Measurements from ENCODE around the gene ERC2. TPM values are rescaled to one million over a fixed set of nuclear protein-coding genes. Genes with fewer than 3 reads are reported as not detected.

Gene ERC2
- total RNA-seq, 2 donors from 2014 or later: 16.1 to 22.8 TPM

DNA sequence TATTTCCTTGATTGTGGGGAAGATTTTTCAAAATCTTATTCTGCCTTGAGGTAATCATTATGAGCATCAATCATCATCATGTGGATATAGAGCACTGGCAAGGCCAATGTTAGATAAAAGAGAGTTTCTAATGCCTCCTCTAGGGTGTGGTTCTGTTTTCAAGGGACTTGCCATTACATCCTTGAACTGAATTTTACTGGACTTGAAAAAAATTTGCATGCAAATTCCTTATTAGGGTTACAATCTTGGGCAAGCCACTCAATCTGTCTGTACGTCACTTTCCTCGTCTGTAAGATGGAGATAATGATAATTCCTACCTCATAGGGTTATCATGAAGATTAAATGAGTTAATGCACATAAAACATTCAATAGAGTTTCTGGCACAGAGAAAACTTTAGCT lies 825.0 kb downstream of the ERC2 start:
- DNase-seq: no peak
- no peak overlapping the region for H3K9ac ChIP-seq (ENCODE audit: extremely low read depth, low read length, poor library complexity, severe bottlenecking)
- H3K9me3 Mint-ChIP-seq: no peaks in the 10 kb centered on the region
- H3K36me3 Mint-ChIP-seq (ENCODE audit: low read depth): no peaks in the 10 kb centered on the region
- WGBS, 2 experiments (ENCODE audit: insufficient coverage in 1 of 2, insufficient read length in 1 of 2): 88% methylated on average over 2 of the region's 2 CpGs; no CpG with 5 or more reads in 1 of the 2 experiments
- H3K4me3 Mint-ChIP-seq: no peak overlapping the region
- H3K36me3 ChIP-seq (ENCODE audit: control insufficient read depth, insufficient read depth, low read length): no peaks in the 10 kb centered on the region
- TF ChIP-seq, protein P1, sequence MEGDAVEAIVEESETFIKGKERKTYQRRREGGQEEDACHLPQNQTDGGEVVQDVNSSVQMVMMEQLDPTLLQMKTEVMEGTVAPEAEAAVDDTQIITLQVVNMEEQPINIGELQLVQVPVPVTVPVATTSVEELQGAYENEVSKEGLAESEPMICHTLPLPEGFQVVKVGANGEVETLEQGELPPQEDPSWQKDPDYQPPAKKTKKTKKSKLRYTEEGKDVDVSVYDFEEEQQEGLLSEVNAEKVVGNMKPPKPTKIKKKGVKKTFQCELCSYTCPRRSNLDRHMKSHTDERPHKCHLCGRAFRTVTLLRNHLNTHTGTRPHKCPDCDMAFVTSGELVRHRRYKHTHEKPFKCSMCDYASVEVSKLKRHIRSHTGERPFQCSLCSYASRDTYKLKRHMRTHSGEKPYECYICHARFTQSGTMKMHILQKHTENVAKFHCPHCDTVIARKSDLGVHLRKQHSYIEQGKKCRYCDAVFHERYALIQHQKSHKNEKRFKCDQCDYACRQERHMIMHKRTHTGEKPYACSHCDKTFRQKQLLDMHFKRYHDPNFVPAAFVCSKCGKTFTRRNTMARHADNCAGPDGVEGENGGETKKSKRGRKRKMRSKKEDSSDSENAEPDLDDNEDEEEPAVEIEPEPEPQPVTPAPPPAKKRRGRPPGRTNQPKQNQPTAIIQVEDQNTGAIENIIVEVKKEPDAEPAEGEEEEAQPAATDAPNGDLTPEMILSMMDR (conservative IDR thresholded peaks at IDR 0.05): no peak
- H3K4me3 ChIP-seq (ENCODE audit: low read length): no peak overlapping the region
- peaks cover 23% of the 10 kb centered on the region for H3K27me3 Mint-ChIP-seq (ENCODE audit: insufficient read depth)
- H3K27me3 ChIP-seq (ENCODE audit: control insufficient read depth, insufficient read depth, low read length, poor library complexity, severe bottlenecking): no peaks in the 10 kb centered on the region
- no peaks in the 10 kb centered on the region for H3K4me1 ChIP-seq (ENCODE audit: control insufficient read depth, insufficient read depth, low read length)
- no peak overlapping the region for H3K27ac ChIP-seq (ENCODE audit: low read depth, low read length)
- H3K27ac Mint-ChIP-seq: no peak overlapping the region
- H3K4me1 Mint-ChIP-seq: peaks cover 26% of the 10 kb centered on the region
- no peaks in the 10 kb centered on the region for H3K9me3 ChIP-seq (ENCODE audit: control insufficient read depth, low read length)

DNA sequence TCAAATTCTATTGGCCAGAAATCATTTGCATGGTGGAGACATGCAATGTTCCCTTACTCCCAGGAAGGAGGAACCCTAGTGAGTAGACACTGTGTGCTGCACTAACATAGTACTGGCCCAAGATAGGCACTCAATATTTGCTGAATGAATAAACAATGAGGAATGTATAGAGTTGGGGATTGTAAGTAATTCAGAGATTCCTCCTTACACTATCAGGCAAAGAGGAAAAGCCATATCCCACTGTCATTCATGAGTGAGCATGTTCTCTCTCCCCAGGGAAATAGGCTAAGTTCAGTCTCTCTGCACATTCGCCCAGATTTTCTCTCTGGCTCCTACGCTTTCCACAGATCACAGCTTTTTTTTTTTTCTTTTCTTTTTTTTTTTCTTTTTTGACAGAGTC lies 826.3 kb downstream of the ERC2 start:
- Histone ChIP-seq H3K4me1 (ENCODE audit: control insufficient read depth, insufficient read depth, low read length) (no peaks in the 10 kb centered on the region), H3K27me3 (ENCODE audit: control insufficient read depth, insufficient read depth, low read length, poor library complexity, severe bottlenecking) (no peaks in the 10 kb centered on the region), H3K9me3 (ENCODE audit: control insufficient read depth, low read length) (no peaks in the 10 kb centered on the region), H3K36me3 (ENCODE audit: control insufficient read depth, insufficient read depth, low read length) (no peaks in the 10 kb centered on the region), H3K9ac (ENCODE audit: extremely low read depth, low read length, poor library complexity, severe bottlenecking) (no peak overlapping the region), H3K4me3 (ENCODE audit: low read length) (no peak overlapping the region), H3K27ac (ENCODE audit: low read depth, low read length) (no peak overlapping the region)
- no peak for DNase-seq
- Mint-ChIP-seq H3K27me3 (ENCODE audit: insufficient read depth) (peaks cover 10% of the 10 kb centered on the region), H3K36me3 (ENCODE audit: low read depth) (no peaks in the 10 kb centered on the region), H3K27ac (no peak overlapping the region), H3K4me1 (peaks cover 18% of the 10 kb centered on the region), H3K9me3 (no peaks in the 10 kb centered on the region), H3K4me3 (no peak overlapping the region)
- TF ChIP-seq, protein P1 (conservative IDR thresholded peaks at IDR 0.05): no peak
- 95 to 100% methylated on average over 2 of the region's 2 CpGs for WGBS, 2 experiments (ENCODE audit: insufficient coverage in 1 of 2, insufficient read length in 1 of 2)

DNA sequence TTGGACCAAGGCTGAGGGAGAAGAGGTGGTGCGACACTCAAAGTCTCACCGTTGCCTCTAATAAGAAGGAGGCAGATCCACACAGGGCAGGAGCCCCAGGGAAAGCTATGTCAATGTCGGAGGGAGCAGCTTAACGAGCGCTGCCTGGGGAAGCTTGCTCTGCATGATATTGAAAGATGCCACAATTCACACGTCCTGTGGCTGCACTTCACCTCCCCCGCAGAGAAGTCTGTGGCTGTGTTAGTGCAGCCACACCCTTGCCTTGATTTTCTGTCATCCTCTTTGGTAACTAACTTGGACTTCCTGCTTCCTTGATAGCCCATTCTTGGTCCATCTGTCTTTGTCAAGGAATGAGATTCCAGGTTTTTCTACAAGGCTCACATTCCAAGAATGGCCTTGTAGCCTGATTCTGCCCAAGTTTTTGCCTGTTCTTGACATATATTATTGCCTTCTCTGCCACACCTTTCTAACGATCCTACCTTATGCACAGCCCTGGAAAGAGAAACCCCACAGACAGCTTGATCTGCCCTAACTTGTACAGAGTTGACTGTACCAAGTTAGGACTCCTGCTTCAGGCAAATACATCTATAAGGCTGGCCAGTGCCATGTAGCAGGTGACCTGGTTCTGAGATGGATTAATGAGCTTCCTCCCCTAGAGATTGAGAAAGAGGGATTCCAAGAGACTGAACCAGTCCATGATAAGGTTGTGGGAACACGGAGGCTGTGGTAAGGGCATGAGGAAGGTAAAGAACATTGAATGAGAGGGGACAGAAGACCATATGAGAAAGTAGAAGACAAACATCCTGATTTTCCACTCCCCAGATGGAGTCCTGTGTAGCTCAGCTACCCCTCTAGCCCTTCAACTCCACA lies 828.1 kb downstream of the ERC2 start:
- no peak overlapping the region for H3K27ac ChIP-seq (ENCODE audit: low read depth, low read length)
- whole genome bisulfite sequencing, 2 experiments (ENCODE audit: insufficient coverage in 1 of 2, insufficient read length in 1 of 2): 73 to 83% methylated on average over 8 to 9 of the region's 9 CpGs
- H3K4me1 ChIP-seq (ENCODE audit: control insufficient read depth, insufficient read depth, low read length): no peaks in the 10 kb centered on the region
- DNase-seq: no peak
- Mint-ChIP-seq H3K36me3 (ENCODE audit: low read depth) (no peaks in the 10 kb centered on the region), H3K27me3 (ENCODE audit: insufficient read depth) (peaks cover 8% of the 10 kb centered on the region), H3K9me3 (no peaks in the 10 kb centered on the region), H3K27ac (no peak overlapping the region), H3K4me3 (no peak overlapping the region), H3K4me1 (peaks cover 12% of the 10 kb centered on the region)
- TF ChIP-seq, protein P1 (conservative IDR thresholded peaks at IDR 0.05): no peak
- H3K27me3 ChIP-seq (ENCODE audit: control insufficient read depth, insufficient read depth, low read length, poor library complexity, severe bottlenecking): no peaks in the 10 kb centered on the region
- H3K4me3 ChIP-seq (ENCODE audit: low read length): no peak overlapping the region
- H3K9me3 ChIP-seq (ENCODE audit: control insufficient read depth, low read length): no peaks in the 10 kb centered on the region
- H3K36me3 ChIP-seq (ENCODE audit: control insufficient read depth, insufficient read depth, low read length): no peaks in the 10 kb centered on the region
- H3K9ac ChIP-seq (ENCODE audit: extremely low read depth, low read length, poor library complexity, severe bottlenecking): no peak overlapping the region
